PC-3 (cell line): ENCODE results near the gene STAG1.

Experiments used
- CTCF ChIP-seq: fragments of 300-600 bp; sonication (generic); conservative IDR thresholded peaks from 2 replicates; pipeline ENCODE4 v1.5.1; 2017; ENCODE audit warnings: antibody characterized with exemption, low read depth, mild to moderate bottlenecking, low read length
- EZH2 ChIP-seq: fragments of 300-600 bp; sonication (generic); IDR thresholded peaks from one replicate; pipeline ENCODE4 v1.6.1; 2017; ENCODE audit warnings: antibody characterized with exemption, mild to moderate bottlenecking, low read length; ENCODE audit not compliant: unreplicated experiment
- EZH2phosphoT487 ChIP-seq: fragments of 300-600 bp; sonication (generic); IDR thresholded peaks from 2 replicates; pipeline ENCODE4 v1.6.1; 2018; ENCODE audit warnings: mild to moderate bottlenecking, antibody characterized with exemption, low read length, borderline replicate concordance

- TF ChIP-seq CTCF: no peak
- TF ChIP-seq EZH2phosphoT487: no peak
- no peak for TF ChIP-seq EZH2
These were observed 3.1 kb downstream of the STAG1 start for GRCh38 chr3:136749091-136749490.
